Measurements from ENCODE around the gene PLCL2.
A peak's percentile ranks its signal among the peaks of the same experiment; 100 is the strongest.

The PLCL2 gene

GRCh38 chr3:16887130-16887529, 2.4 kb downstream of the PLCL2 start:
- H3K4me3 ChIP-seq (ENCODE audit: low read length) = no peak overlapping the region
- H3K9ac ChIP-seq (ENCODE audit: low read length) = no peak overlapping the region
- no peaks in the 10 kb centered on the region for H3K36me3 ChIP-seq (ENCODE audit: control insufficient read depth, insufficient read depth, low read length)
- no peak overlapping the region for H3K27ac ChIP-seq (ENCODE audit: low read depth, low read length)
- no peaks in the 10 kb centered on the region for H3K4me1 ChIP-seq (ENCODE audit: control insufficient read depth, insufficient read depth, low read length)
- no peaks in the 10 kb centered on the region for H3K27me3 ChIP-seq (ENCODE audit: control insufficient read depth, insufficient read depth, low read length)

GRCh38 chr3:16888356-16888755, 3.6 kb downstream of the PLCL2 start:
- Histone ChIP-seq H3K36me3 (ENCODE audit: control insufficient read depth, insufficient read depth, low read length) (no peaks in the 10 kb centered on the region), H3K9ac (ENCODE audit: low read length) (no peak overlapping the region), H3K4me3 (ENCODE audit: low read length) (no peak overlapping the region), H3K4me1 (ENCODE audit: control insufficient read depth, insufficient read depth, low read length) (no peaks in the 10 kb centered on the region), H3K27me3 (ENCODE audit: control insufficient read depth, insufficient read depth, low read length) (no peaks in the 10 kb centered on the region), H3K27ac (ENCODE audit: low read depth, low read length) (no peak overlapping the region)

GRCh38 chr3:16888785-16889607, 4.2 kb downstream of the PLCL2 start:
- no peaks in the 10 kb centered on the region for H3K4me1 ChIP-seq (ENCODE audit: control insufficient read depth, insufficient read depth, low read length)
- no peak overlapping the region for H3K27ac ChIP-seq (ENCODE audit: low read depth, low read length)
- H3K27me3 ChIP-seq (ENCODE audit: control insufficient read depth, insufficient read depth, low read length) = no peaks in the 10 kb centered on the region
- H3K9ac ChIP-seq (ENCODE audit: low read length) = no peak overlapping the region
- H3K36me3 ChIP-seq (ENCODE audit: control insufficient read depth, insufficient read depth, low read length) = no peaks in the 10 kb centered on the region
- H3K4me3 ChIP-seq (ENCODE audit: low read length) = peak overlapping the region; percentile 11

GRCh38 chr3:16890597-16891333, 6.0 kb downstream of the PLCL2 start:
- no peaks in the 10 kb centered on the region for H3K4me1 ChIP-seq (ENCODE audit: control insufficient read depth, insufficient read depth, low read length)
- H3K27ac ChIP-seq (ENCODE audit: low read depth, low read length) = no peak overlapping the region

GRCh38 chr3:16893618-16894200, 9.0 kb downstream of the PLCL2 start:
- Histone ChIP-seq H3K27ac (ENCODE audit: low read depth, low read length) (no peak overlapping the region), H3K27me3 (ENCODE audit: control insufficient read depth, insufficient read depth, low read length) (no peaks in the 10 kb centered on the region), H3K36me3 (ENCODE audit: control insufficient read depth, insufficient read depth, low read length) (no peaks in the 10 kb centered on the region), H3K9ac (ENCODE audit: low read length) (no peak overlapping the region), H3K4me1 (ENCODE audit: control insufficient read depth, insufficient read depth, low read length) (no peaks in the 10 kb centered on the region), H3K4me3 (ENCODE audit: low read length) (no peak overlapping the region)

More at GRCh38 chr3:16890597-16891333, 6.0 kb downstream of the PLCL2 start:
- no peak overlapping the region for H3K9ac ChIP-seq (ENCODE audit: low read length)
- no peak overlapping the region for H3K4me3 ChIP-seq (ENCODE audit: low read length)
- no peaks in the 10 kb centered on the region for H3K27me3 ChIP-seq (ENCODE audit: control insufficient read depth, insufficient read depth, low read length)
- H3K36me3 ChIP-seq (ENCODE audit: control insufficient read depth, insufficient read depth, low read length) = no peaks in the 10 kb centered on the region

GRCh38 chr3:16896094-16896627, 11.4 kb downstream of the PLCL2 start:
- no peak overlapping the region for H3K9ac ChIP-seq (ENCODE audit: low read length)
- H3K36me3 ChIP-seq (ENCODE audit: control insufficient read depth, insufficient read depth, low read length) = no peaks in the 10 kb centered on the region
- no peaks in the 10 kb centered on the region for H3K27me3 ChIP-seq (ENCODE audit: control insufficient read depth, insufficient read depth, low read length)
- no peak overlapping the region for H3K4me3 ChIP-seq (ENCODE audit: low read length)
- no peak overlapping the region for H3K27ac ChIP-seq (ENCODE audit: low read depth, low read length)
- H3K4me1 ChIP-seq (ENCODE audit: control insufficient read depth, insufficient read depth, low read length) = no peaks in the 10 kb centered on the region

GRCh38 chr3:16896820-16897219, 12.1 kb downstream of the PLCL2 start:
- Histone ChIP-seq H3K27ac (ENCODE audit: low read depth, low read length) (no peak overlapping the region), H3K4me3 (ENCODE audit: low read length) (peak overlapping the region; percentile 13), H3K9ac (ENCODE audit: low read length) (no peak overlapping the region), H3K4me1 (ENCODE audit: control insufficient read depth, insufficient read depth, low read length) (no peaks in the 10 kb centered on the region), H3K27me3 (ENCODE audit: control insufficient read depth, insufficient read depth, low read length) (no peaks in the 10 kb centered on the region), H3K36me3 (ENCODE audit: control insufficient read depth, insufficient read depth, low read length) (no peaks in the 10 kb centered on the region)

GRCh38 chr3:16897254-16897926, 12.6 kb downstream of the PLCL2 start:
- Histone ChIP-seq H3K27me3 (ENCODE audit: control insufficient read depth, insufficient read depth, low read length) (no peaks in the 10 kb centered on the region), H3K27ac (ENCODE audit: low read depth, low read length) (no peak overlapping the region), H3K9ac (ENCODE audit: low read length) (no peak overlapping the region), H3K4me3 (ENCODE audit: low read length) (peak overlapping the region; percentile 15), H3K4me1 (ENCODE audit: control insufficient read depth, insufficient read depth, low read length) (no peaks in the 10 kb centered on the region), H3K36me3 (ENCODE audit: control insufficient read depth, insufficient read depth, low read length) (no peaks in the 10 kb centered on the region)

GRCh38 chr3:16898595-16899395, 14.0 kb downstream of the PLCL2 start:
- Histone ChIP-seq H3K36me3 (ENCODE audit: control insufficient read depth, insufficient read depth, low read length) (no peaks in the 10 kb centered on the region), H3K4me1 (ENCODE audit: control insufficient read depth, insufficient read depth, low read length) (no peaks in the 10 kb centered on the region)

GRCh38 chr3:16899919-16900318, 15.2 kb downstream of the PLCL2 start:
- H3K27ac ChIP-seq (ENCODE audit: low read depth, low read length) = no peak overlapping the region
- no peaks in the 10 kb centered on the region for H3K36me3 ChIP-seq (ENCODE audit: control insufficient read depth, insufficient read depth, low read length)
- no peak overlapping the region for H3K9ac ChIP-seq (ENCODE audit: low read length)
- H3K27me3 ChIP-seq (ENCODE audit: control insufficient read depth, insufficient read depth, low read length) = no peaks in the 10 kb centered on the region
- H3K4me3 ChIP-seq (ENCODE audit: low read length) = no peak overlapping the region
- H3K4me1 ChIP-seq (ENCODE audit: control insufficient read depth, insufficient read depth, low read length) = no peaks in the 10 kb centered on the region

More at GRCh38 chr3:16898595-16899395, 14.0 kb downstream of the PLCL2 start:
- Histone ChIP-seq H3K27ac (ENCODE audit: low read depth, low read length) (no peak overlapping the region), H3K27me3 (ENCODE audit: control insufficient read depth, insufficient read depth, low read length) (no peaks in the 10 kb centered on the region), H3K4me3 (ENCODE audit: low read length) (no peak overlapping the region), H3K9ac (ENCODE audit: low read length) (no peak overlapping the region)

- Histone ChIP-seq H3K4me3 (ENCODE audit: low read length) (no peak overlapping the region), H3K27me3 (ENCODE audit: control insufficient read depth, insufficient read depth, low read length) (no peaks in the 10 kb centered on the region), H3K4me1 (ENCODE audit: control insufficient read depth, insufficient read depth, low read length) (no peaks in the 10 kb centered on the region), H3K9ac (ENCODE audit: low read length) (no peak overlapping the region), H3K27ac (ENCODE audit: low read depth, low read length) (no peak overlapping the region), H3K36me3 (ENCODE audit: control insufficient read depth, insufficient read depth, low read length) (no peaks in the 10 kb centered on the region)
Measured at GRCh38 chr3:16900779-16901440, 16.2 kb downstream of the PLCL2 start.
